HTR-8/SVneo (cell line): Measurements from ENCODE around the gene C1GALT1C1L.
A peak's percentile ranks its signal among the peaks of the same experiment; 100 is the strongest.
"Not testable (repeated sequence)": the region's sequence is repeated elsewhere in the genome, so short reads cannot be mapped to it uniquely, and the experiment has no call there.

Experiments used
- DNase-seq: peaks from one replicate; pipeline ENCODE4 v3.0.0; 2011; ENCODE audit warnings: low spot score, mixed read lengths; ENCODE audit not compliant: insufficient read length
- FAIRE-seq: peaks from 2 replicates; lab custom pipeline; 2011; peaks lifted over from hg19 to GRCh38; lab: Jason Lieb, UNC

The C1GALT1C1L gene

GRCh38 chr2:43676322-43677050 is at the start of gene C1GALT1C1L:
C1GALT1C1L (minus strand) TSS chr2:43676429; CDS start chr2:43676322, 107 bp downstream.
- no peak for FAIRE-seq
- DNase-seq = peak; percentile 12

DNA sequence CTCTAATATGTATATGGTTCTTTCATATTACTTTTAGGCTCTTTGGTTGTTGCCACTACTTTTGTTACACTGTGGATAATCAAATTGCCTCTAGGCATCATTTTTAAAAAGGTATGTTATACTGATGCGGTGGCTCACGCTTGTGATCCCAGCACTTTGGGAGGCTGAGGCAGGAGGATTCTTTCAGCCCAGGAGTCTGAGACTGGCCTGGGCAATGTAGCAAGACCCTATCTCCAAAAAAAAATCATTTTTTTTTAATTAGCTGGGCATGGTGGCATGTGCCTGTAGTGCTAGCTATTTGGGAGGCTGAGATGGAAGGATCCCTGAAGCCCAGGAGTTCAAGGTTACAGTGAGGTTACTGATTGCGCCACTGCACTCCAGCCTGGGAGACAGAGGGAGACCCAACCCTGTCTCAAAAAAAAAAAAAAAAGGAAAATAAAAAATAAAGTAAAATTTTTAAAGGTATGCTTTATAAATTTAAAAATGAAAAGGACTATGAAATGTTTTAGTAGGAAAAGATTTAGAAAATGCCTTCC is 49.5 kb upstream of the C1GALT1C1L start:
- DNase-seq (no peak), FAIRE-seq (no peak)

GRCh38 chr2:43724728-43725526 is 48.7 kb upstream of the C1GALT1C1L start:
- DNase-seq (no peak), FAIRE-seq (no peak)

DNA sequence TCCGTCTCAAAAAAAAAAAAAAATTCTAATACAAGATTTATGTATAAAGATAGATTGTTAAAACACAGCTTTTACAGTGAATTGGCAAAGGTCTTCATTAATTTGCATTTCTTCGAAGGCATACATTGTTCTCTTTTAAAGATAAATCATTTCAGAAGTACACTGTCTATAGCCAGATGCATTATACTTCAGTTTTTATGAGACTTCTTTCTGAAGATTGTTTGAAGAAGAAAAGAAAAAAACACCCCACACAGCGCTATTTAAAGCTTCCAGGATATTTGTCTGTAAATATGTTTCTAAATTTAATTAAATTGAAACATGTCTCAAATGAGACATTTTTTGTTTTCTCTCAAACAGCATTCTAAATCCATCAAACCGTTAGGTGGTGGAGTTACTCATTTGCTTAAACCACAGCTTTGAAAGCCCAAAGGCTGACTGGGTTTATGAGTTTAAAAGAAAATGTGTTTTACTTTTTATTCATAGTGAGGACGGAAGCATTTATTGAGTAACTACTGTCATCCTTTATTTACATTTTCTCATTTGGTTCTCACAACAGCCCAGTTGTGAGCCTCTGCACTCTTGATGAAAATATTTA is 42.4 kb upstream of the C1GALT1C1L start:
- FAIRE-seq (no peak), DNase-seq (no peak)

DNA sequence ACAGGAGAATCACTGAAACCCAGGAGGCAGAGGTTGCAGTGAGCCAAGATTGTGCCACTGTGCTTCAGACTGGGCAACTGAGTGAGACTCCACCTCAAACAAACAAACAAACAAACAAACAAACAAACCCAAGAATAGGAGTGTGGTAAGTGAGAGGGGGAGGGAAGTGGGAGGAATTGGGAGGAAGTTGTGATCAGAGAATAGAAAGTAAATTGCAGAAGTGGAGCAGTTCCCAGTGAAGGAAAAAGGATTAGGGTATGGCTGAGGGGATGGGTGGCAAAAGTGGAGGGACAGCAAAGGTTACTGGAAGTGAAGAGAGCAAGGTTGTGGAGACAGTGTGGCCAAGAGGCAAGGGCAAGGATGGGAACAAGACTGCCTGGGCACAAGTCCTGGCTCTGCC is 41.1 kb upstream of the C1GALT1C1L start:
- FAIRE-seq = no peak
- no peak for DNase-seq

DNA sequence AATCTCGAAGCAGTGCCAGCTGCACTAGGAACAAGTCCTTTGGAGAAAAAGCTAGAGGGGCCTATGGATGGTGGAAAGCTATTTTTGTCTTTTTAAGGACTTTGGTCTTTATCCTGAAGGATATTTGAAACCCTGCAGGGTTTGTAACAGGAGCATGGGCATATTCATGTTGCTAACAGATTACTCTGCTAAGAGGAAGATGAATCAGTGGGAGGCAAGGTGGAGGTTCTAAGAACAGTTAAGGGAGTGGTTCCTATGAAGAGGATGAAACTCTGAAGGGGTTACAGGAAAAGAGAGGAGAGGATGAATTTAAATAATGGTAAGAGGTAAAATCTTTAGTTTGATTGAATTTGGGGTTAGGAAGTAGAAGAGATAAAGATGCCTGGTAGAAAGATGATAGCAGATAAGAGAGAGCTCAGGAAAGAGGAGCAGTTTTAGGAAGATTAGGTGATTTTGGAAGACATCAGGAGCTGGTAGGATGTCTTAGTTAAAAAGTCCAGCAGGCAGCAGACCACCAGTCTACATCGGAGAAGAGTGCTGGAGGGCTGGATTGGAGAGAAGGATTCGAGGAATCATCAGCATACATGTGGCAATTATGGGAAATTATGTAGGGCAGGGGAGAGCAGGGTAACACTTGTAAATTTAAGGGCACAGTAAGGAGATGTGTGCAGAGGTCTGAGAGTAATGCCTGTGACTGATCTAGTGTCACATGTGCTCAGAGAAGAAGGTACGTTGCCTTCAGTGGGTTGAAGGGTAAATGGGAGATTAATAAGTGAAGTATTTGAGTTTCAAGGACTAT is 39.3 kb upstream of the C1GALT1C1L start:
- DNase-seq (no peak), FAIRE-seq (no peak)

GRCh38 chr2:43714164-43714563 is 37.9 kb upstream of the C1GALT1C1L start:
- FAIRE-seq (no peak), DNase-seq (no peak)

DNA sequence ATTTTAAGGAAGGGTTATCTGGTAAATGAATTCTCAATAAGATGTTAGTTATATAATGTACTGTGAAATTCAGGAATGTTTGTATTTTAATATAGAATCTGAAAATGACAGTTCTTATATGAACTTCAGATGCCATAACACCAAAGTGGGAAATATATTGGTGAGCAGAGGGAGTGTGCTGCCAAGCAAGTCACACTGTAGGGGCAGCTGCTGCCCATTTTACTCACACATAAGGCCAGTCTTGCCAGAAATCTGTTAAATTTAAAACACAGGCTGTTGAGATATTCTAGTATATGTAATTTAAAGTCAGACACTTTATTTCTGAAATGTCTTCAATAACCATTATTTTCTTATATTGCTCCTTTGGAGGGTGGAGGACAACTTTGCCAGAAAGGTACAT is 34.6 kb upstream of the C1GALT1C1L start:
- DNase-seq = no peak
- no peak for FAIRE-seq

GRCh38 chr2:43708891-43709290 is 32.7 kb upstream of the C1GALT1C1L start:
- FAIRE-seq (no peak), DNase-seq (no peak)

DNA sequence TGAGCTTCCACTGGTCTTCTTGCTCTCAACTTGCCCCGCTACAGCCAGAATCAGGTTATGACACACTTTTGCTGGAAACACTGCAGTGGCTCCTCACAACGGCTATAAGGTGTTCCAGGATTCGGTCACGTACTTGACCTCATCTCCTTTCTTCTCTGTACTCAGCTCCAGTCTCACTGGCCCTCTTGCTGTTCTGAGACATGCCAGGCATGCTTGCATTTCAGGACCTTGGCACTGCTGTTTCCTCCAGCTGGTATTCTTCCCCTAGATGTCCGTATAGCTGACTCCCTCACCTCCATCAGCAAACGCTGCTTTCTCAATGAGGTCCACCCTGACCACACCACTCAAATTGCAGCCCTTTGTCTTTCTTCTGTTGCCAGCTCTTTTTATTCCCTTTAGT is 31.9 kb upstream of the C1GALT1C1L start:
- FAIRE-seq (no peak), DNase-seq (no peak)

- no peak for FAIRE-seq
- peak; percentile 41 for DNase-seq
Observed at GRCh38 chr2:43707255-43708015, 31.2 kb upstream of the C1GALT1C1L start.

- FAIRE-seq (no peak), DNase-seq (no peak)
Observed at GRCh38 chr2:43701111-43701510, 24.9 kb upstream of the C1GALT1C1L start.

DNA sequence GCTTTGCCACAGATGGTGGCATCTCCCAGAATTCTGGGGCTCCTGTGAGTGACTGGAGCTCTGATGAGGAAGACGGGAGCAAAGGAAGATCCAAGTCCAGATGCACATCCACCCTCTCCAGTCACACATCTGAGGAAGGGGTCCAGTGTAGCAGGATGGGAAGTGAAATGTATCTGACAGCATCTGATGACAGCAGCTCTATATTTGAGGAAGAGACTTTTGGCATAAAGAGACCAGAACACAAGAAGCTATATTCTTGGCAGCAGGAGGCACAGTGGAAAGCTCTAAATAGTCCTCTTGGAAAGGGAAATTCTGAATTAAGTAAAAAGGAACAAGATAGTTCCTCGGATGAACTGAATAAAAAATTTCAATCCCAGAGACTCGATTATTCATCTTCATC is 23.5 kb upstream of the C1GALT1C1L start:
- FAIRE-seq (no peak), DNase-seq (no peak)

GRCh38 chr2:43698140-43698539 is 21.9 kb upstream of the C1GALT1C1L start:
- not testable (repeated sequence) for DNase-seq, FAIRE-seq

- DNase-seq = no peak
- FAIRE-seq = no peak
Observed at GRCh38 chr2:43692428-43692994, 16.3 kb upstream of the C1GALT1C1L start.

DNA sequence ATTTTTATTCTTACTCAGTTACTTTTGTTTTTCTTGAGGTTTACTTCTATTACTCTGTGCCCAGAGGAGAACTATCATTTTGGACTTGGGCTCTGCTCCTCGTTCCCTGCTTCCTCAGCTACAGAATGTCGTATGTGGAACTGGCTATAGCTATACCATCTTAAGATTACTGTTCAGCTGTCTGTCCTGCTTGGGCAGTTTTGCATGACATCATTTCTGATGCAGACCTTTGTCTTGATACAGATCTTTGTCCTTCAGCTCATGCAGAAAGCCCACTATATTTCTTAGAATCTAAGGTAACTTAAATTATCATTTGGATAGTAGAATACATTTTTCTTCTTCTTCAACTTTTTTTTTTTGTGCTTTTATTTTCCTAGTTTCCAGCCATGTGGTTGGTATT is 13.8 kb upstream of the C1GALT1C1L start:
- FAIRE-seq (no peak), DNase-seq (no peak)

DNA sequence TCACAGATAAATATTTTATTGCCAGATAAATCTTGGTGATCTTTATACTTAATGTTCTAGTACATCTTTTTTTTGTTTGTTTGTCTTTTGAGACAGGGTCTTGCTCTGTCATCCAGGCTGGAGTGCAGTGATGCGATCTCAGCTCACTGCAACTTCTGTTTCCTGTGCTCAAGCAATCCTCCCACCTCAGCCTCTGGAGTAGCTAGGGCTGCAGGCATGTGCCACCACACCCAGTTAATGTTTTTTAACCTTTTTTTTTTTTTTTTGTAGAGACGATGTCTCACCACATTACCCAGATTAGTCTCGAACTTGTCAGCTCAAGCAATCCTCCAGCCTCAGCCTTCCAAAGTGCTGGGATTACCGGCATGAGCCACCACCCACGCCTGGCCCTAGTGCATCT is 9.1 kb upstream of the C1GALT1C1L start:
- DNase-seq (no peak), FAIRE-seq (no peak)

DNA sequence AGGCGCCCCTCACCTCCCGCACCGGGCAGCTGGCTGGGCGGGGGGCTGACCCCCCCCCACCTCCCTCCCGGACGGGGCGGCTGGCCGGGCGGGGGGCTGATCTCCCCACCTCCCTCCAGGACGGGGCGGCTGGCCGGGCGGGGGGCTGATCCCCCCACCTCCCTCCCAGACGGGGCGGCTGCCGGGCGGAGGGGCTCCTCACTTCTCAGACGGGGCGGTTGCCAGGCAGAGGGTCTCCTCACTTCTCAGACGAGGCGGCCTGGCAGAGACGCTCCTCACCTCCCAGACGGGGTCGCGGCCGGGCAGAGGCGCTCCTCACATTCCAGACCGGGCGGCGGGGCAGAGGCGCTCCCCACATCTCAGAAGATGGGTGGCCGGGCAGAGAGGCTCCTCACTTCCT is 1.6 kb upstream of the C1GALT1C1L start:
- not testable (repeated sequence) for FAIRE-seq, DNase-seq
